ENCODE results near the gene KLHDC8A. TPM values are rescaled to one million over a fixed set of nuclear protein-coding genes. Genes with fewer than 3 reads are reported as not detected.
A peak's percentile ranks its signal among the peaks of the same experiment; 100 is the strongest.

KLHDC8A gene
- total and polyA plus RNA-seq, 2 of the 13 experiments (the other 11 are each of a cell fraction or from before 2014, with no cell fraction given), result not detected

GRCh38 chr1:205335692-205336091, 21.0 kb downstream of the KLHDC8A start (continued):
- TF ChIP-seq, protein P1, sequence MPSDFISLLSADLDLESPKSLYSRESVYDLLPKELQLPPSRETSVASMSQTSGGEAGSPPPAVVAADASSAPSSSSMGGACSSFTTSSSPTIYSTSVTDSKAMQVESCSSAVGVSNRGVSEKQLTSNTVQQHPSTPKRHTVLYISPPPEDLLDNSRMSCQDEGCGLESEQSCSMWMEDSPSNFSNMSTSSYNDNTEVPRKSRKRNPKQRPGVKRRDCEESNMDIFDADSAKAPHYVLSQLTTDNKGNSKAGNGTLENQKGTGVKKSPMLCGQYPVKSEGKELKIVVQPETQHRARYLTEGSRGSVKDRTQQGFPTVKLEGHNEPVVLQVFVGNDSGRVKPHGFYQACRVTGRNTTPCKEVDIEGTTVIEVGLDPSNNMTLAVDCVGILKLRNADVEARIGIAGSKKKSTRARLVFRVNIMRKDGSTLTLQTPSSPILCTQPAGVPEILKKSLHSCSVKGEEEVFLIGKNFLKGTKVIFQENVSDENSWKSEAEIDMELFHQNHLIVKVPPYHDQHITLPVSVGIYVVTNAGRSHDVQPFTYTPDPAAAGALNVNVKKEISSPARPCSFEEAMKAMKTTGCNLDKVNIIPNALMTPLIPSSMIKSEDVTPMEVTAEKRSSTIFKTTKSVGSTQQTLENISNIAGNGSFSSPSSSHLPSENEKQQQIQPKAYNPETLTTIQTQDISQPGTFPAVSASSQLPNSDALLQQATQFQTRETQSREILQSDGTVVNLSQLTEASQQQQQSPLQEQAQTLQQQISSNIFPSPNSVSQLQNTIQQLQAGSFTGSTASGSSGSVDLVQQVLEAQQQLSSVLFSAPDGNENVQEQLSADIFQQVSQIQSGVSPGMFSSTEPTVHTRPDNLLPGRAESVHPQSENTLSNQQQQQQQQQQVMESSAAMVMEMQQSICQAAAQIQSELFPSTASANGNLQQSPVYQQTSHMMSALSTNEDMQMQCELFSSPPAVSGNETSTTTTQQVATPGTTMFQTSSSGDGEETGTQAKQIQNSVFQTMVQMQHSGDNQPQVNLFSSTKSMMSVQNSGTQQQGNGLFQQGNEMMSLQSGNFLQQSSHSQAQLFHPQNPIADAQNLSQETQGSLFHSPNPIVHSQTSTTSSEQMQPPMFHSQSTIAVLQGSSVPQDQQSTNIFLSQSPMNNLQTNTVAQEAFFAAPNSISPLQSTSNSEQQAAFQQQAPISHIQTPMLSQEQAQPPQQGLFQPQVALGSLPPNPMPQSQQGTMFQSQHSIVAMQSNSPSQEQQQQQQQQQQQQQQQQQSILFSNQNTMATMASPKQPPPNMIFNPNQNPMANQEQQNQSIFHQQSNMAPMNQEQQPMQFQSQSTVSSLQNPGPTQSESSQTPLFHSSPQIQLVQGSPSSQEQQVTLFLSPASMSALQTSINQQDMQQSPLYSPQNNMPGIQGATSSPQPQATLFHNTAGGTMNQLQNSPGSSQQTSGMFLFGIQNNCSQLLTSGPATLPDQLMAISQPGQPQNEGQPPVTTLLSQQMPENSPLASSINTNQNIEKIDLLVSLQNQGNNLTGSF (CRISPR knock-in tag; IDR thresholded peaks at IDR 0.05), result no peak
- TF ChIP-seq ZBTB7A (CRISPR knock-in tag; IDR thresholded peaks at IDR 0.05) (no peak), MED8 (CRISPR knock-in tag; IDR thresholded peaks at IDR 0.05; ENCODE audit: insufficient replicate concordance) (no peak), ZBTB37 (CRISPR knock-in tag; IDR thresholded peaks at IDR 0.05) (no peak), PHF5A (CRISPR knock-in tag; IDR thresholded peaks at IDR 0.05; ENCODE audit: low read depth, unreplicated experiment) (no peak), NCOA2 (CRISPR knock-in tag; IDR thresholded peaks at IDR 0.05) (no peak), ERF (CRISPR knock-in tag; IDR thresholded peaks at IDR 0.05) (0 out of 2 replicates have a peak, but pooled peaks have one; percentile 48), NPAS2 (CRISPR knock-in tag; IDR thresholded peaks at IDR 0.05; ENCODE audit: borderline replicate concordance) (no peak), ZBTB21 (CRISPR knock-in tag; IDR thresholded peaks at IDR 0.05) (no peak), CCDC6 (CRISPR knock-in tag; IDR thresholded peaks at IDR 0.05) (no peak), PCBP1 (IDR thresholded peaks at IDR 0.05; ENCODE audit: borderline replicate concordance, low read depth, low read length) (no peak), NR2F6 (IDR thresholded peaks at IDR 0.05) (no peak), NR2F6 (CRISPR knock-in tag; IDR thresholded peaks at IDR 0.05) (no peak), ISX (CRISPR knock-in tag; conservative IDR thresholded peaks at IDR 0.05) (no peak), RAD51 (IDR thresholded peaks at IDR 0.05; ENCODE audit: borderline replicate concordance) (no peak), ZBTB10 (CRISPR knock-in tag; IDR thresholded peaks at IDR 0.05; ENCODE audit: borderline replicate concordance) (no peak), MTA3 (CRISPR knock-in tag; IDR thresholded peaks at IDR 0.05) (no peak), SNAPC5 (CRISPR knock-in tag; IDR thresholded peaks at IDR 0.05; ENCODE audit: borderline replicate concordance) (no peak)
- TF ChIP-seq, protein P2, sequence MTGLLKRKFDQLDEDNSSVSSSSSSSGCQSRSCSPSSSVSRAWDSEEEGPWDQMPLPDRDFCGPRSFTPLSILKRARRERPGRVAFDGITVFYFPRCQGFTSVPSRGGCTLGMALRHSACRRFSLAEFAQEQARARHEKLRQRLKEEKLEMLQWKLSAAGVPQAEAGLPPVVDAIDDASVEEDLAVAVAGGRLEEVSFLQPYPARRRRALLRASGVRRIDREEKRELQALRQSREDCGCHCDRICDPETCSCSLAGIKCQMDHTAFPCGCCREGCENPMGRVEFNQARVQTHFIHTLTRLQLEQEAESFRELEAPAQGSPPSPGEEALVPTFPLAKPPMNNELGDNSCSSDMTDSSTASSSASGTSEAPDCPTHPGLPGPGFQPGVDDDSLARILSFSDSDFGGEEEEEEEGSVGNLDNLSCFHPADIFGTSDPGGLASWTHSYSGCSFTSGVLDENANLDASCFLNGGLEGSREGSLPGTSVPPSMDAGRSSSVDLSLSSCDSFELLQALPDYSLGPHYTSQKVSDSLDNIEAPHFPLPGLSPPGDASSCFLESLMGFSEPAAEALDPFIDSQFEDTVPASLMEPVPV (CRISPR knock-in tag; IDR thresholded peaks at IDR 0.05), result no peak

Data from HepG2 (cell line).